ENCODE data around the gene PLB1. TPM values are rescaled to one million over a fixed set of nuclear protein-coding genes. Genes with fewer than 3 reads are reported as not detected.

The PLB1 gene
- total RNA-seq, 1 experiment from 2014 or later, result 0.44 TPM

- TF ChIP-seq ZNF532 (CRISPR knock-in tag; IDR thresholded peaks at IDR 0.05; ENCODE audit: borderline replicate concordance), result no peak
These were observed 153.8 kb downstream of the PLB1 start (continued) for GRCh38 chr2:28649481-28650265.

GRCh38 chr2:28650266-28650584, 154.4 kb downstream of the PLB1 start:
- DNase-seq (ENCODE audit: low spot score) (no peak), ATAC-seq (no peak)
- no peak overlapping the region for H3K27ac Mint-ChIP-seq
- H3K36me3 Mint-ChIP-seq, result no peaks in the 10 kb centered on the region
- H3K9me3 Mint-ChIP-seq, result no peaks in the 10 kb centered on the region
- ChIA-PET CTCF (interaction anchor here (1.0 to 1.2 kb wide), 2 partner anchors 13 to 56 kb away, joined by 3 to 5 read pairs; no protein-coding TSS in a partner anchor), POLR2A (no interaction called here)
- H3K27me3 Mint-ChIP-seq (ENCODE audit: low read depth), result no peaks in the 10 kb centered on the region
- 0 out of 2 replicates have a peak, but pooled peaks cover under 1% of the 10 kb centered on the region for H3K4me1 Mint-ChIP-seq
- no peak overlapping the region for H3K4me3 Mint-ChIP-seq
- TF ChIP-seq PREB (CRISPR knock-in tag; IDR thresholded peaks at IDR 0.05; ENCODE audit: borderline replicate concordance) (no peak), MAX (CRISPR knock-in tag; IDR thresholded peaks at IDR 0.05) (no peak), HMGXB4 (CRISPR knock-in tag; IDR thresholded peaks at IDR 0.05) (no peak), AR (CRISPR knock-in tag; IDR thresholded peaks at IDR 0.05) (no peak), ZNF281 (CRISPR knock-in tag; IDR thresholded peaks at IDR 0.05) (no peak), FOXJ3 (CRISPR knock-in tag; IDR thresholded peaks at IDR 0.05; ENCODE audit: borderline replicate concordance) (no peak), ZNF121 (CRISPR knock-in tag; IDR thresholded peaks at IDR 0.05) (no peak), PRRX2 (CRISPR knock-in tag; IDR thresholded peaks at IDR 0.05) (no peak), ZNF317 (CRISPR knock-in tag; IDR thresholded peaks at IDR 0.05; ENCODE audit: borderline replicate concordance, low read depth) (no peak), ZNF425 (CRISPR knock-in tag; conservative IDR thresholded peaks at IDR 0.05) (no peak), E2F4 (CRISPR knock-in tag; IDR thresholded peaks at IDR 0.05; ENCODE audit: borderline replicate concordance, low read depth) (no peak), FOXP4 (CRISPR knock-in tag; IDR thresholded peaks at IDR 0.05) (no peak), MYBL2 (CRISPR knock-in tag; IDR thresholded peaks at IDR 0.05) (no peak)
